Renal cortical epithelial cell (primary cell): ENCODE data around the gene RPAIN. TPM values are rescaled to one million over a fixed set of nuclear protein-coding genes. Genes with fewer than 3 reads are reported as not detected.

Experiments
- total RNA-seq: library from RNA; depleted of rRNA; stranded (reverse); fragments of >200 nt; gene quantifications from 2 replicates; pipeline ENCODE4 v1.2.3, GENCODE V29; 2014

RPAIN gene
- total RNA-seq, 1 donor from 2014 or later: 29.3 TPM

Other genes with a start within 250 kb of the RPAIN start
- gene ZNF594, start 228.3 kb upstream of the RPAIN start, total RNA-seq: 5.4 and 11.1 TPM in 2 replicates
- gene SCIMP, start 185.3 kb upstream of the RPAIN start, total RNA-seq: not detected in 2 replicates
- 39.8 and 77.1 TPM in 2 replicates for gene RABEP1, start 137.9 kb upstream of the RPAIN start, total RNA-seq
- 81.6 and 161 TPM in 2 replicates for gene NUP88, start 520 bp upstream of the RPAIN start, total RNA-seq
- gene C1QBP, start 19.0 kb downstream of the RPAIN start, total RNA-seq: 190 and 289 TPM in 2 replicates
- 10.1 and 16.2 TPM in 2 replicates for gene DHX33, start 48.8 kb downstream of the RPAIN start, total RNA-seq
- 41.5 and 56.6 TPM in 2 replicates for gene DERL2, start 66.0 kb downstream of the RPAIN start, total RNA-seq
- 19.4 and 27.2 TPM in 2 replicates for gene MIS12, start 66.4 kb downstream of the RPAIN start, total RNA-seq
- 5.2 and 8.6 TPM in 2 replicates for gene NLRP1, start 164.3 kb downstream of the RPAIN start, total RNA-seq